HG02885 (cell line): ENCODE measurements around the gene AQP6.

Source experiments
- ATAC-seq: cut with Tn5 transposase; IDR thresholded peaks from one replicate; pipeline ENCODE4 v1.9.1; 2021; ENCODE audit warnings: mild to moderate bottlenecking; ENCODE audit not compliant: unreplicated experiment, poor library complexity

The AQP6 gene

GRCh38 chr12:49972641-49973360 lies at the start of gene AQP6:
Gene AQP6 (plus strand): TSS chr12:49972947. CDS start chr12:49973174, 227 bp downstream.
- ATAC-seq: no peak

- ATAC-seq: no peak
These were observed 49.6 kb upstream of the AQP6 start for GRCh38 chr12:49923035-49923644.

GRCh38 chr12:49923880-49924556 lies 48.7 kb upstream of the AQP6 start:
- no peak for ATAC-seq

GRCh38 chr12:49924628-49925246 lies 48.0 kb upstream of the AQP6 start:
- no peak for ATAC-seq

GRCh38 chr12:49925433-49926204 lies 47.1 kb upstream of the AQP6 start:
- ATAC-seq: no peak

- no peak for ATAC-seq
These were observed 44.3 kb upstream of the AQP6 start for GRCh38 chr12:49928471-49928870.

- no peak for ATAC-seq
These were observed 43.2 kb upstream of the AQP6 start for GRCh38 chr12:49929581-49929980.

GRCh38 chr12:49930515-49931288 lies 42.0 kb upstream of the AQP6 start:
- ATAC-seq: no peak

GRCh38 chr12:49932023-49932422 lies 40.7 kb upstream of the AQP6 start:
- ATAC-seq: no peak

GRCh38 chr12:49932533-49933130 lies 40.1 kb upstream of the AQP6 start:
- ATAC-seq: no peak

GRCh38 chr12:49933796-49934195 lies 39.0 kb upstream of the AQP6 start:
- no peak for ATAC-seq

GRCh38 chr12:49934505-49934904 lies 38.2 kb upstream of the AQP6 start:
- ATAC-seq: no peak

- no peak for ATAC-seq
These were observed 35.8 kb upstream of the AQP6 start for GRCh38 chr12:49936925-49937324.

GRCh38 chr12:49937639-49938300 lies 35.0 kb upstream of the AQP6 start:
- ATAC-seq: no peak

GRCh38 chr12:49939307-49939706 lies 33.4 kb upstream of the AQP6 start:
- ATAC-seq: no peak

GRCh38 chr12:49939707-49940106 lies 33.0 kb upstream of the AQP6 start:
- ATAC-seq: no peak

- no peak for ATAC-seq
These were observed 30.9 kb upstream of the AQP6 start for GRCh38 chr12:49941556-49942511.

GRCh38 chr12:49942512-49942893 lies 30.2 kb upstream of the AQP6 start:
- ATAC-seq: no peak
